Islet precursor cell (in vitro differentiated cells): ENCODE data around the gene SHROOM2.
"Not testable (repeated sequence)": the region's sequence is repeated elsewhere in the genome, so short reads cannot be mapped to it uniquely, and the experiment has no call there.

Source experiments
- DNase-seq: peaks from one replicate; pipeline ENCODE4 v3.0.0-alpha.2; 2018

Gene SHROOM2, protein sequence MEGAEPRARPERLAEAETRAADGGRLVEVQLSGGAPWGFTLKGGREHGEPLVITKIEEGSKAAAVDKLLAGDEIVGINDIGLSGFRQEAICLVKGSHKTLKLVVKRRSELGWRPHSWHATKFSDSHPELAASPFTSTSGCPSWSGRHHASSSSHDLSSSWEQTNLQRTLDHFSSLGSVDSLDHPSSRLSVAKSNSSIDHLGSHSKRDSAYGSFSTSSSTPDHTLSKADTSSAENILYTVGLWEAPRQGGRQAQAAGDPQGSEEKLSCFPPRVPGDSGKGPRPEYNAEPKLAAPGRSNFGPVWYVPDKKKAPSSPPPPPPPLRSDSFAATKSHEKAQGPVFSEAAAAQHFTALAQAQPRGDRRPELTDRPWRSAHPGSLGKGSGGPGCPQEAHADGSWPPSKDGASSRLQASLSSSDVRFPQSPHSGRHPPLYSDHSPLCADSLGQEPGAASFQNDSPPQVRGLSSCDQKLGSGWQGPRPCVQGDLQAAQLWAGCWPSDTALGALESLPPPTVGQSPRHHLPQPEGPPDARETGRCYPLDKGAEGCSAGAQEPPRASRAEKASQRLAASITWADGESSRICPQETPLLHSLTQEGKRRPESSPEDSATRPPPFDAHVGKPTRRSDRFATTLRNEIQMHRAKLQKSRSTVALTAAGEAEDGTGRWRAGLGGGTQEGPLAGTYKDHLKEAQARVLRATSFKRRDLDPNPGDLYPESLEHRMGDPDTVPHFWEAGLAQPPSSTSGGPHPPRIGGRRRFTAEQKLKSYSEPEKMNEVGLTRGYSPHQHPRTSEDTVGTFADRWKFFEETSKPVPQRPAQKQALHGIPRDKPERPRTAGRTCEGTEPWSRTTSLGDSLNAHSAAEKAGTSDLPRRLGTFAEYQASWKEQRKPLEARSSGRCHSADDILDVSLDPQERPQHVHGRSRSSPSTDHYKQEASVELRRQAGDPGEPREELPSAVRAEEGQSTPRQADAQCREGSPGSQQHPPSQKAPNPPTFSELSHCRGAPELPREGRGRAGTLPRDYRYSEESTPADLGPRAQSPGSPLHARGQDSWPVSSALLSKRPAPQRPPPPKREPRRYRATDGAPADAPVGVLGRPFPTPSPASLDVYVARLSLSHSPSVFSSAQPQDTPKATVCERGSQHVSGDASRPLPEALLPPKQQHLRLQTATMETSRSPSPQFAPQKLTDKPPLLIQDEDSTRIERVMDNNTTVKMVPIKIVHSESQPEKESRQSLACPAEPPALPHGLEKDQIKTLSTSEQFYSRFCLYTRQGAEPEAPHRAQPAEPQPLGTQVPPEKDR (N-terminal part only)

DNA sequence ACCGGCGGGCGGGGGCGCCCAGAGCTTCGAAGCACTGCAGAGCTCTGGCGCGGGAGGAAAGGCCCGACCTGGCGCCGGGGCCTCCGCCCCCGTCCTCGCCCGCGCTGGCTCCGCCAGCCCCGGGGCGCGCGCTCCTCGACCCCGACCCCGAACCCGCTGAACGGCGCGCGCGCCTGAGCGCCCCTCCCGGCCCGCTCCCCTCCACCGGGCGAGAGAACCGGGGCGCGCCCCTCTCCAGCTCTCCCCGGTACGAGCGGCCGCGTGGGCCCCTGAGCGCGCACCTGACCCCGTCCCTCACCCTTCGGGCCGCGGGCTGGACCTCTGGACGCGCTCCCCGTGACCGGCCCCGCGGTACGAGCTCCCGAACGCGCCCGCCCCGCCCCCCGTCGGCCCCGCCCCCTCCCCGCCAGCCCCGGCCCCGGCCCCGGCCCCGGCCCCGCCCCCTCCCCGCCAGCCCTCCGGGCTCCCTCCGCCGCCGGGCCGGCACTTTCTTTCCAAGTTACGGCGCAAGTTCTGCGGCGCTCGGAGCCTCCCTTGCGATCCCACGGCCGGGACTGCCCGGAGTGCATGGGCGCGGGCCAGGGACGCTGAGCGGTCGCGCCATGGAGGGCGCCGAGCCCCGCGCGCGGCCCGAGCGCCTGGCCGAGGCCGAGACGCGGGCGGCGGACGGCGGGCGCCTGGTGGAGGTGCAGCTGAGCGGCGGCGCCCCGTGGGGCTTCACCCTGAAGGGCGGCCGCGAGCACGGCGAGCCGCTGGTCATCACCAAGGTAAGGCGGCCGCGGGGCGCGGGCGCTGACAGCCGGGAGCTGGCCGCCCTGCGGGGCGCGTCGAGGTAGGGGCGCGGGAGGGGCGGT is at the start of gene SHROOM2:
TSS of gene SHROOM2 (plus strand) at position 486 of the 854 bp plus-strand sequence. CDS start at position 603, 117 bp downstream.
- peak; percentile 69 for DNase-seq

DNA sequence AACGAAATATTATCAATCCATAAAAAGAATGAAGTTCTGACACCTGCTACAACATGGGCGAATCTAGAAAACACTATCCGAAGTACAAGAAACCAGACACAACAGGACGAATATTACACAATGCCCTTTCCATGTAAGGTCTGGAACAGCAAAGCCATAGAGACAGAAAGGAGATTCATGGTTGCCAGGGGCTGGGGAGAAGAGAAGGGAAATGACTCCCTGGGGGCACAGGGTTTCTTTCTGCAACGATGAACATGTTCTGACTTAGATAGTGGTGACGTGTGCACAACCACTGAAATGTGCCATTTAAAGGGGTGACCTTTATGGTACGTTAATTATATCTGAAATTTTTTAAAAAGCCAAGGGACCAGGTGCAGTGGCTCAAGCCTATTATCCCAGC is 48.9 kb upstream of the SHROOM2 start:
- no peak for DNase-seq

DNA sequence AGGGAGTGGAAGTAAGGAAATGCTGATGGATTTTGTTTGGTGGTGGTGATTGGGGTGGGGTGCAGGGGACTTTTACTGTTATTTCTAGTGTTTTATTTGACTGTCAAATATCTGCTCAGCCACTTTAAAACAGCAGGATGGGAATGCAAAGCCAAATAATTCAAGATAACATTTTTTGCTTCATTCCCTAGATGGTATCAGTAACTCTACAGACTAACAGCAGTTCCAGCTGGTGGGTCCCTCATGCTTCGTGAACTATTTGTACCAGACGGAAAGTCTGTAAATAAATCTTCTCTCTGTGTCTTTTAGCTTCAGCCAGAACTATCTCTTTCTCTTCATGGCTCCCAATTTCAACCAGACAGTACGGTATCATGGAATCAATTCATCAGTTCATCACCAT is 48.1 kb upstream of the SHROOM2 start:
- no peak for DNase-seq

DNA sequence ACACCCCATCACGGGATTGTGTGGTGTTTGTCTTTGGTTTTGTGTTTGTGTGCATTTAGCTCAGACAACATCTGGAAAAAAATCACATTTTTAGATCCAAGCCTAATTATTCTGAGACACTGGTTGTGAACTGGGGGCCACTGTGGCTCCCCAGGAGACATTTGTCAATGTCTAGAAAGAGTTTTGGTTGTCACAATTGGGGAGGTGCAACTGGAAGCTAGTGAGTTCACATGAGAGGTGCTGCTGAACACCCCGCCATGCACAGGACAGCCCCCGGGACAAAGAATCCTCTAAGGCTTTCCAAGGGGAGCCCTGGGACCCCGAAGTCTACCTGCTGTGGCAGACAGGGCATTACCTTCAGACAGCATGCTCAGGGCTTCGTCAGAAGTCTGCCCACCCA is 47.1 kb upstream of the SHROOM2 start:
- DNase-seq: no peak

DNA sequence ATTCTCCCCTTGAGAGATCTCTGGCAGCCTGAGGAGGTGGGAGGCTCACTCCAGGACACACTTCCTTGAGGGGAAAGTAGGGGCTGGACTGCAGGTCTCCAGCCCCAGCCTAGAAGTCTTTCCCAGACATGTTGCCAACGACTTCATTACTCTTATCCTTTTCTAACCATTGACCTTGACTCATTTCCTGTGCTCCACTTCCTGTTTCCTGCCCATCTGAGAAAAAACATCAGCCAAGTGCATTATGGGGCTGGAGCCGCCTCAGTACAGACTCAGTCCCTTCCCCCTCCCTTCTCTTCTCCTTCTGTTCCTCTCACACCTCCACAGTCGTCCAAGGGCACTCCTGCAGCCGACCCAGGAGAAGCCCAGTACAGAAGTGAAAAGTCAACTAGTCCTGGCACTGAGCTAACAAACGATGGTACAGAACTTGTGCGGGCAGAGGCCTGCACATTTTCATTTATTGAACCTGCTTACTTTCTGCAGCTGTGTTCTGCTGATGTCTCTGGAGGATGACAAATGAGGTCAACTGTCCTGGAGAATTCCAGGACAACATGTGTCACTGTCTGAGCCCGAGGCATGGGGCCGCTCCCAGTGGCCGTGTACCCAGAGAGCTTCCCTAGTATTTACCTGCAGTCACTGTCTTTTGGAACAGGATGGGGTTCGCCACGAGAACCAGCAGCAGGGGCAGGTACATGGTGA is 40.7 kb upstream of the SHROOM2 start:
- DNase-seq: peak; percentile 86

DNA sequence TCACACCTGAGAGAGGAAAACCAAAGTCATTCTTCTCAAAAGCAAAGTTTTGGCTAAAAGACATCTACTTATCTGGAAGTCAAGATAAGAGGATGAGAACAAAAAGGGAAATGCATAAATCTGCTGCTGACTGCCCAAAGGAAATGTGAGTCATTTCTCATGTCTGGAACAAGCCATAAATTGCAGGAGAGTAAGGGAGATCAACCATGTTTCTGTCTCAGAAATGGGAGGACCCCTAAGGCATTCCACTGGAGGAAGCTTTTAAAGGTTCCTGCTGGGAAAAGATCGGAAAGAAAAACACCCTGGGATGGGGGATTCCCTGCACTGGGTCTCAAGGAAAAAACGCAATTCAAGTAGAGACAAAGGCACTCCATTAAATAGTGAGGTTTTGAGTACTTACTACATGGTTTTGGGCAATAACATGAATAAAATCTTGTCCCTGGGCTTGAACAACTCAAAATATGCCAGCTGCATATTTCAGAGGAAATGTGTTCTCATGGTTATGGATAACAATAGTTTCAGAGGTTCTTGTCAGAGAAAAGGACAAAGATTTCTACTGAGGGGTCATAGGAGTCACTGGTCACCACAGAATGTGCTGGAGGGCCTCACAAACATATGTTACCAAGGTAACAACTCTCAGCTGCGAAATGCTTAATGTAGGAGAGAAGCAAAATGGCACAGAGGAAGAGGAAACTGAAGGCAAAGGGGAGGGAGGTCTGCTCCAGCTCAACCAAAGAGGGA is 39.9 kb upstream of the SHROOM2 start:
- no peak for DNase-seq

DNA sequence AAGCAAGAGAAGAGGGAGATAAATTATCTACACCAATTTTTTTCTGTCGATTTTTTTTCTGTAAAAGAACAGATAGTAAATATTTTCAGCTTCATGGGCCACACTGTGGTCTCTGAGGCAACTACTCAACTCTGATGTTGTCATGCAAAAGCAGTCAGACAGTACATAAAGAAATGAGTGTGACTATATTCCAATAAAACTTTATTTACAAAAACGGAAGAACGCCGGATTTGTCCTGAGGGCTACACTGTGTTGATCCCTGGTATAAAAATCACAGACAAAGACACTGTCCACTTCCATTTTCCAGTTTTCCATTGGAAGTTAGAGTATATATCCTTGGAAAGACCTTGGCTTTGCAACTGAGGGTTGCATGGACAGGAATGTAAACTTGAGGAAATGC is 38.6 kb upstream of the SHROOM2 start:
- no peak for DNase-seq

DNA sequence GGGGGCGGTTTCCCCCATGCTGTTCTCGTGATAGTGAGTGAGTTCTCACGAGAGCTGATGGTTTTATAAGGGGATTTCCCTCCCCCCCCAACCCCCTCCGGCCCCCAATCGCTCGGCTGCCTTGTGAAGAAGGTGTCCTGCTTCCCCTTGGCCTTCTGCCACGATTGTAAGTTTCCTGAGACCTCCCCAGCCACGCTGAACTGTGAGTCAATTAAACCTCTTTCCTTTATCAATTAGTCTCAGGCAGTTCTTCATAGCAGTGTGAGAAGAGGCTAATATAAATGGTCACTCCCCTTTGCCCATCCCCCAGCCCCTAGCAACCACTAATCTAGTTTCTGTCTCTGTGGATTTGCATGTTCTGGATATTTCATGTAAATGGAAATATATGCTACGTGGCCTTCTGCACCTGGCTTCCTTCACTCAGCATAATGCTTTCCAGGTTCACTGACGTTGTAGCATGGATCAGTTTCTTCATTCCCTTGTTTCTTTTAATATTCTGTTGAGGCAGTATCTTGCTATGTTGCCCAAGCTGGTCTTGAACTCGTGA is 37.0 kb upstream of the SHROOM2 start:
- DNase-seq: no peak

DNA sequence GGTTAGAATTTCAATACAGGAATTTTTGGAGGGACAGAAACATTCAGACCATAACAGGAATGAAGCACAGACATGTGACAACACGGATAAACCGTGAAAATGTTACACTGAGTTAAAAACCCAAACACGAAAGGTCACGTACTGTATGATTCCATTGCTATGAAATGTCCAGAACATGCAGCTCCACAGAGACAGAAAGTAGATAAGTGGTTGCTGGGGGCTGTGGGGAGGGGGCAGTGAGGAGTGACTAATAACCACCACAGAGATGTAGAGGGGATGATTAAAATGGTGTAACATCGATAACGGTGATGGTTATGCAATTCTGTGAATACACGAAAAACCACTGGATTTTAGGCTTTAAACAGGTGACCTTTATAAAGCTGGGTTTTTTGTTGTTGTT is 28.9 kb upstream of the SHROOM2 start:
- no peak for DNase-seq

DNA sequence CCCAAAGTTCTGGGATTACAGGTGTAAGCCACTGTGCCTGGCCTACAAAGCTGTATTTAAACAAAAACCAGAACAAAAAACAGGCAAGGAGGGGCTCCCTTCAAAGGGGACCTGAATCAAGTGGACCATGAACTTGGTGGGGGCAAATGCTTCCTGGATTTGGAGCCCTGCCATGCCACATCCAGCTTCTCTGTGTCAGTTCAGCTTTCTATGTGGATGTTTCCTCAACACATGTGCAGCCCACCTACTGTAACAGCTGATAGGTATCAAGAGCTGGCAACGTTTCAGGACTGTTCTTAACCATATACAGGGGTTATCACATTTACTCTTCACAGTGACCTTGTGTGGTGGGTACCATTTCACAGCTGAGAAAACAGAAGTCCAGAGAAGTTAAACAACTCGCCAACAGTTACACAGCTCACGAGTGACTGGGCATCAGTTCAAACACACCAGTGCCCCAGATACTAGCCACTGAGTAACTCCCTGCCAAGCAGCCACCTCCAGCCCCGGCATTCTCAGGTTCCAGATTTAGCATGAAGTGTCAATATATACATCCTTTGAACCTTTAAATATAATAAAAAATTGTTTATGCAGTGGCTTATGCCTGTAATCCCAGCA is 28.1 kb upstream of the SHROOM2 start:
- DNase-seq: no peak

DNA sequence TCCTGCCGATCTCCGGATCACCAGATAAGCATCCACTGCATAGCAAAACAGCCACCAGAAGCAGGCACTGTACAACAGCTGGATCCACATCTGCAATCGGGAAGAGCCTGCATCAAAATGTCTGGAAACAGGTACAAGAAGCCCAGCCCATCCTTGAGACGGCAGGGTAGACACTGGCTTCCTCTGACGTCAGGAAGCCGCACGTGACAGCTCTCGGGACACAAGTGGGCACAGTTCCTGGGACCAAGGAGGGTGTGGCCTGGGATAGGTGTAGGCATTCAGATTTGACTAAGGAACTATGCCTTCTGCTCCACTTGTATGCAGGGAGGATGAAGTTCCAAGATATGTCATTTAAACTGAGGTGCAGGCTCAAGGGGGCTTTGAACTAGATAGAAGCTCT is 26.9 kb upstream of the SHROOM2 start:
- DNase-seq: no peak

DNA sequence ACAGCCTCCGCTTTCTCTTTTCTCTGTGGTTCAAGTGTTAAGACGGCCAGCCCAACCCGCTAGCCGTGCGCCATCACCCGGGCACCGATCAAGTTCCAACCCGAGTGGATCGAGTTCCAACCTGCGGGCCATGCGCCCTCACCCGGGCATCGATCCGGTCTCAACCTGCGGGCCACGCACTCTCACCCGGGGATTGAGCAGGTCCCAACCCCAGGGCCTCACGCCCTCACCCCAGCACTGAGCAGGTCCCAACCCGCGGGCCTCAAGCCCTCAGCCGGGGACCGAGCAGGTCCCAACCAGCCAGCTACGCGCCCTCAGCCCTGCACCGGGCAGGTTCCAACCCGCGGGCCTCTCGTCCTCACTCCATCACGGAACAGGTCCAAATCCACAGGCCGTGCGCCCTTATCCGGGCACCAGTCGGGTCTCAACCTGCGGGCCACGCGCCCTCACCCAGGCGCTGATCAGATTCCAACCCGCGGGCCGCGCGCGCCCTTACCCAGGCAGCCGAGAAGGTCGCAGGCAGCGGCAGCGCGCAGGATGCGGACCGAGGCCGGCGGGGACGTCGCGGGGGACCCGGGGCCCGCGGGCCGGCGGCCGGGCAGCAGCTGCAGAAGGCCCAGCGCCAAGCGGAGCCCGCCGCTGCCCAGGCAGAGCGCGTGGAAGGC is 21.0 kb upstream of the SHROOM2 start:
- peak; percentile 57 for DNase-seq

DNA sequence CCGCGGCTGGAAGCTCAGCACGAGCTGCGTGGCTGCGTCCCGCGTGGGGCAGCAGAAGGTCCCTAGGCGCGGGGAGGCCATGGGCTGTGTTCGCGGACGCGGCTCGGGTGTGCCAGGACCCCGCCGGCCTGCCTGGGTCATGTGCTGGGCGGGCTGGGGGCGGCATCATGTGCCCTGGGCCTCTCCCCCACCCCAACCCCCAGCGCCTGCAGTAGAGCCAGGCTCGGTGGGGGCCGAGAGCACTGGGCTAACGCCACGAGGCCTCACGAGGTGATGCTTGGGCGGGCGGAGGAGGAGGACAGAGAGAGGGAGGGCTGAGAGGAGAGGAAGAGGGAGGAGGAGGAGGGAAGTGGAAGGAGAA is 20.5 kb upstream of the SHROOM2 start, which contains the start of gene GPR143:
TSS of gene GPR143 (minus strand) at position 111 of the 361 bp plus-strand sequence. CDS start at position 81, 30 bp downstream.
- peak; percentile 69 for DNase-seq

DNA sequence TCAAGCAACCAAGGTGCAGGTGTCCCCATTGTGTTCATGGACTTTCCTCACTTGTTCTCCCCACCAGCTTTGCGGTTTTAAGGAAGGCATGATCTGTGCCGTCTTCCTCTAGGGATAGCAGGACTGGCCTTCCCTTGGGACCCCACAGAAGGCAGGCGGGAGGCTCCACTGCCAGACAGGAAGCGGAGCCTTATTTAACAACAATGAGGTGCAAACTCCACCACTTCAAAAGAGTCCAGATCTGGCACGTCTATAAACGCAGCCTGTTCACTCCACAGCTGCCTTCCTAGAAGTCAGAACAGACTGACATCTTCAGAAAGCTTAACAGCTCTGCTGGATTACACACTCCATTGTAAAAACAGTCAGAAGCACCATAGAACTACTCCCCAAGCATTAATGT is 18.9 kb upstream of the SHROOM2 start:
- no peak for DNase-seq

DNA sequence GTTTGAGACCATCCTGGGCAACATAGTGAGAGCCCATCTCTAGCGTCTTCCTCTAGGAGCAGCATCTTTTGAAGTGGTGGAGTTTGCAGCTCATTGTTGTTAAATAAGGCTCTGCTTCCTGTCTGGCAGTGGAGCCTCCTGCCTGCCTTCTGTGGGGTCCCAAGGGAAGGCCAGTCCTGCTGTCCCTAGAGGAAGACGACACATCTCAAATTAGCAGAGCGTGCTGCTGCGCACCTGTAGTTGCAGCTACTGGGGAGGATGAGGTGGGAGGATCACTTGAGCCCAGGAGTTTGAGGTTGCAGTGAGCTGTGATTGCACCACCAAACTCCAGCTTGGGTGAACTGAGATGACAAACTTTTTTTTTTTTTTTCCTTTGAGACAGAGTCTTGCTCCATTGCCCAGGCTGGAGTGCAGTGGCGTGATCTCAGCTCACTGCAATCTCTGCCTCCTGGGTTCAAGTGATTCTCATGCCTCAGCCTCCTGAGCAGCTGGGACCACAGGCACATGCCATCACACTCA is 17.8 kb upstream of the SHROOM2 start:
- DNase-seq: not testable (repeated sequence)

DNA sequence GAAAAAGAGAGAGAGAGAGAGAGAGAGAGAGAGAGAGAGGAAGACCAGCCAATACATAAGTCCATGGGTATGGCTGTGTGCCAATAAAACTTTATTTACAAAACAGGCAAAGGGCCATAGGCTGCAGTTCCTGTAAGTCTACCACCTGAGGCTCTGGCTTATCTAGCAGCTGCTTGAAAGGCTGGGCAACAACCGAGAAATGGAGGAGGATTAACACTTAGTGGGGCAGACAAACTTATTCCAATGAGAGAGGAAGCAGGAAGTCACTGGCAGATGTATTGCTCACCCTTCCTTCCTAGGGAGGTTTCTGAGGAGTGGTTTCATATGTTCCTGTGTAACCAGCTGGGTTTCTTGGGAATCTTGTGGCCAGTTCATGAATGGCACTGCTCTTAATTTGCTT is 15.9 kb upstream of the SHROOM2 start:
- no peak for DNase-seq

DNA sequence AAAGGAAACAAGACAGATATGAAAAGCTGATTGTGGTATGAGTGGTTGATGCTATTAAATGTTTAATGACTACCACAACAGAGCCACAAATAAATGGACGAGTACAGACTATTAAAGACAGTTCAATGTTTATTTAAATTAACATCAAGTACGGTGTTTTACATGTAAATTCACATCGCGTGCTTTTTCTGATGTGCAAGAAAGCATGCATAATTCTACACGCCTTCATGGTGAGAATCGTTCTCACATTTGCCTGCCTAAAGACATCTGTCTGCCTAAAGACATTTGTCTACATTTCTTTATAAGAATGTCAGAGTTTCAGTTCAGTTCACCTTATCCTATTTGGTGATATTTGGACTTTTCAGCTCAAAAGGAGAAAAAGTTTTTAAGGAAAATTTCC is 13.3 kb upstream of the SHROOM2 start:
- no peak for DNase-seq

DNA sequence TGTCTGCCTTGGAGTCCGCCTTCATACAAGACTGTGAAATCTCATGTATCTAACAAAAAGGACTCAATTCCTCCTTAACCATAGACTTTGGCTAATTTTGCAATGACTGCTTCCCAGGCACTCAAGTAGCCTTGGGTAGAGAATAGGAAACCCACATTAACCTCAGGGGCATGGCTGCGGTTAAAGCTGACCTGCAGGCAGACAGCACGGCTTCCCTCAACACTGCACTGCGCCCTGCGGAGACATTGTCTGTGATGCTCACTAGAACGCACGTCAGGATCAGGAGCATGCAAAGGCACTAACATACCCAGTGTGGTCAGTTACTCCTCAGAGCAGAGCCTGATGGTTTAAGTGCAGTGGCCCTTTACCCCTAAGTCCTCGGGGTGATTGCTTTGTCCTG is 10.3 kb upstream of the SHROOM2 start:
- DNase-seq: no peak

DNA sequence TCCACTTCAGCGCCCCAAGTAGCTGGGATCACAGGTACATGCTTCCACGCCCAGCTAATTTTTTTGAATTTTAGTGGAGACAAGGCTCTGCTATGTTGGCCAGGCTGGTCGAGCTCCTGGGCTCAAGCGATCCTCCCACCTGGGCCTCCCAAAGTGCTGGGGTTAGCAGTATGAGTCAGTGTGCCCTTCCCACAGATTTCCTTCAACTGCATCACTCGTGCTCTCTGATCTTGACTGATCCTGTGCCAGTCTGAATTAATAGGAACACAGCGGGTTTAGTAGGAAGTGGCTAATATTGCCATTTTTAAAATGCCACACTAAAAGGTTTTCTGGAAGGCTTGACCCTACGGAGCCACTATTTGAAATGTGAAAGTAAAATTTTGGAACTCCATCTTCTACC is 4.3 kb upstream of the SHROOM2 start:
- DNase-seq: no peak
